HG03139 (cell line): ENCODE measurements around the gene ACOX3.
"Not testable (repeated sequence)": the region's sequence is repeated elsewhere in the genome, so short reads cannot be mapped to it uniquely, and the experiment has no call there.

Experiments used
- ATAC-seq: cut with Tn5 transposase; IDR thresholded peaks from one replicate; pipeline ENCODE4 v1.9.1; 2021; ENCODE audit not compliant: unreplicated experiment

Gene ACOX3

DNA sequence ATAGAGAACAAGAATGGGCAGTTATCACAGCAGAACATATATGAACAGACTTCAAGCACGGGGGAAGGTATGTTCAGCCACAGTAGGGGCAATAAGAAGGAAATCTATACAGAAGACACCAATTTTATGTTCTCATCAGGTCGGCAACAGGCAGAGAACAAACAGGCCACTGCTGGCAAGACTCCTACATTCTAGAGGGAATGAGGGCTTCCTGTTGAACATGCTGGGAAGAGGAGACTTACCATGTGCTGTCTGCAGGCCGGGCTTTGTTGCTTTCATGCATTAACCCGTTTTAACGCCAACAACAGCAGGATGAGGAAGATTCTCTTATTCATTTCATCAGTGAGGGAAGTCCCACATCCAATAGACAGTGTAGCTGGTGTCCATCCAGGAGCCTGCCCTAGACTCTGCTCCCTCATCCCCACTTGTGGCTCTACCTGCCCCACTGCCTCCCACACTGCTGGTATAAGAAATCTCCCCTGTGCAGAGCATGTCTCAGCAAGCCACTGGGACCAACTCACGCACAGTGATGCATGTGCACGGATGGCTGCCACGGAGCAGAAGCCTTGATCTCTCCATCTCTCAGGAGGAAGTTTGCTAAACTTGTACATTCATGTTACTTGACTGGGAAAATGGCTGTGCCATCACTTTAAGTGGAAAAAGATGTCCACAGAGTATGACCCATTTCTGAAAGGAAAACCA is 84.5 kb downstream of the ACOX3 start:
- no peak for ATAC-seq

DNA sequence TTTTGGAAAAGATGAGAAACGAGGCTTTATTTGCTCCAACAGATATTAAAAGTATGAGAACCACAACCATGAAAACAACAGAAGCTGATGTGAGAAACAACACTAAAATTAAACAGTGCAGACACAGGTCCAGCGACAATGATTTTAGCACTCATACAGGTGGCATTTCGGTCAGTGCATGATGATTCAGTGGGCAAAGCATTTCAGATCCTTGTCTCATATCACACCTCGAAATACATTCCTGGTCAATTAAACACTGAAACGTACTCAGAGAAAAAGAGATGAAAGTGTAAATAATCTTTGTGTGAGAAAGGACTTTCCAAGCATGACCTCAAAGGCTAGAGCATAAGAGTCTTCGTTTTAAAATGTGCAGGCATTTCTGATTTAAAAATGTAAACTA is 85.2 kb downstream of the ACOX3 start:
- ATAC-seq, result no peak

DNA sequence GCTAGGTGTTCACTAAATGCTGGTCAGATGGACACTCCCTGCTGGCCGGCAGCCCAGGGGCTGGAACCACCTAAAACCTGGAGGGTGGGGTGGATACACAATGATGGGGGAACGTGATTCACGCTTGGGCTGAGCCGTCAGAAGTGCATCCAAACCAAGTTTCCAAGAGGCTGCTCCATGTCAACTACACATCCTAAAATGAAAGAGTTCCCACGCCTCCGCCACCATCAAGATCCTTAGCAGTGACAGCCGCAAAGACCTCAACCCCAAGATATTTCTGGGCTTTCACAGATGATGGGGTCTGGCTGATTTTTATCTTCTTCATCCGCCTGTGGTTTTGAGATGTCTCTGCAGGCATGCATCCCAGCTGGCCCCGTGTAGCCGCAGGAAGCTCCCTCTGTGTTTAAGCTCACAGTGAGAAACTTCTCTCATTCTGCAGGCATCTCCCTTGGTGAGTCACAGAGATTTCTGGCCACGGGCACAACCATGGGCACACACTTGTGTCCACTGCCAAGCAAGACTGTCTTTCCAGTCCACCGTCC is 86.5 kb downstream of the ACOX3 start:
- no peak for ATAC-seq

- ATAC-seq, result no peak
Observed at GRCh38 chr4:8353158-8353669, 87.3 kb downstream of the ACOX3 start.

- ATAC-seq, result no peak
Observed at GRCh38 chr4:8352368-8353157, 88.0 kb downstream of the ACOX3 start.

DNA sequence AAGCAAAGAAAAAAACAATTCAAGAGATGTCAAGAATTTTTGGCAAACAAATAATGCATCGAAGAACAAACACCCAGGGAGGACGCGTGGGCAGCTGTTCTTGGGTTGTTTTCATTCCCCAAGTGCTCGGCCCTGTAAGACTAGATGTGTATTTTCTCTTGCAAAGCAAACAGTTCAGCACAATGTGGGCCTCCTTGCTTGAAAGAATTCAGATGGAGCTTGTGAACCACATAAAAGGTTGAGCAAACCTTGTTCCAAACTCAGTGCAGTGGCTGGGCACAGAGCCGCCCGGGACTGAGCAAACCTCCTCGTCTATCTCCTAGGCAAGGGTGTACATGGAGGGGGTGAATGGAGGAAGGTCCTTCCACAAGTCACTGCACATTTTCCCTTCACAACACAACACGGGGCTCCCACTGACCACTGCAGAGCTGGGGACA is 88.6 kb downstream of the ACOX3 start:
- ATAC-seq, result no peak

GRCh38 chr4:8350841-8351461 is 89.6 kb downstream of the ACOX3 start:
- ATAC-seq, result no peak

DNA sequence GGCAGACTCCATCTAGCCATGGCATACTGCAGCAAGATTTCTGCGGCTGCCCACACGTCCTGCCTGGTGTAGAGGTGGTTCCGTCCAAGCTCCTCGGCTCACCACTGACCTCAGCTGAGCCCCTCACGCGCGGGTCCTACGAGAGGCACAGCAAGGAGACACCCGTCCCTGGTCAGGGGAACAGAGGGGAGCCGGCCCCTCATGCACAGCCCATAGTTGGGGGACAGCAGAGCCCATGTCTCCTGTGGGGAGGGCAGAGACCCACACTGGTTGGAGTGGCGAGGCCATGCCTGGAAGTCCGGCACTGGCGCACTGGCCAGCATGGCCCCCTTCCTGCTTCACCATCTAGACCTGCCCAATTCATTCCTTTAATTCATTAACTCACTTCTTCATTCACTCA is 90.2 kb downstream of the ACOX3 start:
- no peak for ATAC-seq

DNA sequence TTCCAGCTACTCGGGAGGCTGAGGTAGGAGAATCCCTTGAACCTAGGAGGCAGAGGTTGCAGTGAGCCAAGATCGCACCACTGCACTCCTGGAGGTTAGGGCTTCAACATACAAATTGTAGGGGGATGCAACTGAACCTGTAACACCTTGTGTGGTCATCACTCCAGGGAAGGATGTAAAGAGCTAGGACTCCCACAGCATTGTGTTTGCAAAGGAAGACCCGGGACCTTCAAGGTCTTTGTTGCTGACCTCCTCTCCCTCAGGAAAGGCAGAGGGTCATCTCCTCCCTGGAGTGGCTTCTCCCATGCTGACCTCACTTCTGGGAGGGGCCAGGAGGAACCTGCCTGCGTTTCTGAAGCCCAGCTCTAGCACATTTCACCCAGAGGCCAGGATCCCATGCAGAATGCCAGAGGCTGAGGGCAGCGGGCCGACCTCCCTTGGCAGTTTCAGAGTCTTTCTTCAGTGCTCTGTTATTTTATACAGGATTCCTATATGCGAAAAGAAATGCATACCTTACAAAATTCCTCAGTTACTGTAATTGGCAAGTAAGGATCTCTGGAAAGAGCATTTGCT is 90.8 kb downstream of the ACOX3 start:
- ATAC-seq, result no peak

DNA sequence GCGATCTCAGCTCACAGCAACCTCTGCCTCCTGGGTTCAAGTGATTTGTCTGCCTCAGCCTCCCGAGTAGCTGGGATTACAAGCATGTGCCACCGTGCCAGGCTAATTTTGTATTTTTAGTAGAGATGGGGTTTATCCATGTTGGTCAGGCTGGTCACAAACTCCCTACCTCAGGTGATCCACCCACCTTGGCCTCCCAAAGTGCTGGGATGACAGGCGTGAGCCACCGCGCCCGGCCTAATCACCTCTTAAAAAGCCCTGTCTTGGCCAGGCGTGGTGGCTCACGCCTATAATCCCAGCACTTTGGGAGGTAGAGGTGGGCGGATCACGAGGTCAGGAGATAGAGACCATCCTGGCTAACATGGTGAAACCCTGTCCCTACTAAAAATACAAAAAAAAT is 91.3 kb downstream of the ACOX3 start:
- ATAC-seq, result not testable (repeated sequence)

GRCh38 chr4:8348071-8348470 is 92.5 kb downstream of the ACOX3 start:
- ATAC-seq, result no peak

DNA sequence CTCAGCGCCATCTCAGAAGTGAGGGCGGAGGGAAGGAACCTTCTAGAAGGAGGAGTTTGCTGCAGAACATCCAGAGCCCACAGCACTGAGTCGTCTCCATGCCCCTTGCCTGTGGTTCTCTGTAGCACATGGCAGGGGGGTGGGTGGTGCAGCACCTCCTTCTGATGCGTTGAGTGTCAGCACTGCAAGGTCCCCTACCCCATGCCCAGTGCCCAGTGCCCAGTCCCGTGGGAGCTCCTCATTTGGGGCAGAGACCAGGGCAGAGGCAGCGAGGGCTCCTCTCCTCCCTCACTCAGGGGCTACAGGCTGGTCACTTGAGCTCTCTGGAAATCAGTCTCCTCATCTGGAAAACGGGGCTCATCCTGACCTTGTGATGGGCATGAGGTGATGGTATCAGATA is 92.9 kb downstream of the ACOX3 start:
- no peak for ATAC-seq

GRCh38 chr4:8346838-8347605 is 93.5 kb downstream of the ACOX3 start:
- no peak for ATAC-seq

DNA sequence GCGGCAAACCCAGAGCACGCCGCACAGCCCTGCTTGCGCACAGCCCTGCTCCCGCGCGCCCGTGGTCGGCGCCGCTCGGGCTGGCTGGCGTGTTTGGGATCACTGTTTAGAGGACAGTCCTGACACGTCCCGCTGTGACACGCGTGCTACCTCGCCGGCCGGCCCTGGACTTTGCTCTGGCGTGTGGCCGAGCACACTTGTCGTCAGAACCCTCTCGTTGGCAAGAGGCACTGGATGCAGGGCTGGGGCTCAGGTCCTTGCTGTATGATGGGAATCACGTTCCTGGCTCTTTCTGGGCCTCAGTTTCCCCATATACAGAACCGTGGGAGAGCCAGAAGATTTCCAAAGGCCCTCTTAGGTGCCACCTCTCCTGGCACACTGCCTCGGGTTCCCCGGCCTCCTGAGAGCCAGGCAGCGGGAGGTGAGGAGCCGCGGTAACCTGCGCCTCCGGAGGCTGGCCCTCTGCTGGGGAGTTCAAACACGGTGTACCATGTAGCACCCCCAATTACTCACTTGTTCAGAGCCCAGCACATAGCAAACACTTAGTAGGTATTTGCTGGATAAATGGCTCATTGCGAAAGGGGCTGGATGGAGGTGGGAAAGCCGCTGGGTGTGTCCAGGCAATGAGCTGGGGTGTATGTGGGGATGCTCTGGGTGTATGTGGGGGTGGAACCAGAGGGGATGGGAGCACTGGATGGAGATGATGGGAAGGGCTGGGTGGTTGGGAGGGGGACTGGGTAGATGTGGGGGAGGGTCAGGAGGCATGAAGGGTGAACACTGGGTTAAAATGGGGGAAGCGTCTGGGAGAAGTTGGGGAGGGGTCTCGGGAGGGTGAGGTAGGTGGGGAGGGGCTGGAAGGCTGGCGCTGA is 94.3 kb downstream of the ACOX3 start:
- no peak for ATAC-seq

DNA sequence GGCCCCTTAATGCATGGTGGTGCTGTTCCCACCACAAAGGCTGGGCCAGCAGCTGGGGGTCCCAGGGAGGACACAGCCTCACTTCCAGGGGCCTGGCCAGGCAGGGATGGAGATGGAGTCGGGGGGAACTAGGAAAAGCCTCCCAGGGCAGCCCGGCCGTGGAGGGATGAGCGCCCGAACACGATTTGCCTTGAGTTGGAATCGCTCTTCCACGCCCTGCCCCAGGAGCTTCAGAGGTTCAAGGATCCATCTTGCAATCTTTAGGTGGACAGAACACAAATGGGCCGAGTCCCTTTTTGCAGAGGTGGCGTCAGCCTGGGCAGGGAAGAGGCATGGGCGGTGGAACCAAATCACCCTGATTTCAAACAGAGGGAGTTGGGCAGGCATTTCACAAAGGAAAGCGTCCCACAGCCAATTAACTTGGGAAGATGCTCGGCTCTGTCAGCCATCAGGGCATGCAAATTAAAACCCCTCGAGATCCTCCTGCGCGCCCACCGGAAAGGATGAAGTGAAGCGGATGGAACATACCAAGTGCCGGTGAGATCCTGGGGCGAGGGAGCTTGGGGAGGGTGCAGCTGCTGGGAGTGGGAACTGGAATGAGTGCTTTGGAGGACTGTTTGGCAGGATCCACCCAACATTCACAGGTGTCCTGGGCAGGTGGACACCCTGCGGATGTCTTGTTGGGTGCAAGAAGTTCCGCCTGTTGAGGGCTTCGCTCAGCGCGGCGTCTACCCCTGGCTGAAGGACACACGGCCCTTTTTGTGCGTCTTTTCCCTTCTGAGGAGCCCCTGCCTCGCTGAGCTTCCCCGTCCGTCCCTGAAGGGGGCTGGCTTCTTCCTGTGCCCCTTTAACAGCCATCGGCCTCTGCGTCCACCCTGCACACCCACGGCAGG is 95.2 kb downstream of the ACOX3 start:
- ATAC-seq, result no peak

- ATAC-seq, result no peak
Observed at GRCh38 chr4:8344377-8344776, 96.1 kb downstream of the ACOX3 start.

DNA sequence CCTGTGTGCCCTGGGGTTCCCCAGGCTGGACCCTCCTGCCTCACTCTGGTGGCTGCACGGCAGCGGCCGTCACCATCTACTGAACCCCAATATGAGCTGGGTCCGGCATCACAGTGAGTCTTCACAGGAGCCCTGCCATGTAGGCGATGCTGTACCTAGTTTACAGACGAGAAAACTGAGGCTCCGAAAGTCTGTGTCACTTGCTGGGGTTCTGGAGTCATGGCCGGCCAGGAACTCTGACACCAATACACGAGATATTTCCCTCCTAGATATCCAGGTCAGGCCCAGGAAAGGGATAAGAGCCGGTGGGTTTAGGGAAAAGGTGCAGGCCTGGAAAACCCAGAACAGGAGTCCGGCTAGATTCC is 96.6 kb downstream of the ACOX3 start:
- no peak for ATAC-seq

DNA sequence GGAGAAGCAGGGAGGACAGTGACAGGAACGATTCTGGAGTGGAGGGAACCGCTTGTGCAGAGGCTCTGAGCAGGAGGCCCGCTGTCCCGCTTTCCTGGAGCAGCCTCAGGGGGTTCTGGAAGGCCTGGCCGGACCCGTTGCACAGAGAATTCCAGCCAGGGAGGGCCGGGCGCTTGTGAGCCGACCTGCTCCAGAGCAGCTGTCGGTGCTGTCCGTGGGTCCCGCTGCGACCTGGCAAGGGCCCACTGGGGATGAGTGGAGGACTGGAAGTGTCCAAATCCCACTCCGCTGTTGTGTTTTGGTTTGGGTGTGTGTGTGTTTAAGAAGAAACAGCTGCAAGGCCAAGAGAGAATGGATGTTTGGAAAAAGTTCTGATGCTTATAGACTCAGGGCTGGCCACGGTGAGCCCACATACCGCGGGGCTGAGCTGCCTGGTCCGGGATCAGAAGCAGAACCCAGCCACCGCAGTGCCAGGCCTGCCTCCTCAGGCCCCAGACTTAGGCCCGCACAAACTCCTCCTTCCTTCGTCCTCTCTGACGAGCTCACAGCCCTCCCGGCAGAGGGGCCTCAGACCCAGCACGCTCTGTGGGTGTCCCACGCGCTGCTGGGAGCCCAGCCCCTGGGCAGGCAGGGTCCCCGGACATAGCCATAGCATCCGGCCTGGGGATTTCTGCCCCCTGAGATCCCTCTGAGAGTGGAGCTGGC is 97.1 kb downstream of the ACOX3 start:
- no peak for ATAC-seq
